GM20000 (cell line): ENCODE results near the gene EIF2B2.

Experiments
- DNase-seq: peaks from one replicate; pipeline ENCODE4 v3.0.0; 2012; ENCODE audit warnings: low spot score
- TF ChIP-seq, protein P1 (sequence below): IDR thresholded peaks from 2 replicates; pipeline ENCODE4 v1.5.1; 2012; ENCODE audit warnings: mild to moderate bottlenecking, control low read depth; ENCODE audit errors: extremely low read depth, missing control alignments

The EIF2B2 gene

DNA sequence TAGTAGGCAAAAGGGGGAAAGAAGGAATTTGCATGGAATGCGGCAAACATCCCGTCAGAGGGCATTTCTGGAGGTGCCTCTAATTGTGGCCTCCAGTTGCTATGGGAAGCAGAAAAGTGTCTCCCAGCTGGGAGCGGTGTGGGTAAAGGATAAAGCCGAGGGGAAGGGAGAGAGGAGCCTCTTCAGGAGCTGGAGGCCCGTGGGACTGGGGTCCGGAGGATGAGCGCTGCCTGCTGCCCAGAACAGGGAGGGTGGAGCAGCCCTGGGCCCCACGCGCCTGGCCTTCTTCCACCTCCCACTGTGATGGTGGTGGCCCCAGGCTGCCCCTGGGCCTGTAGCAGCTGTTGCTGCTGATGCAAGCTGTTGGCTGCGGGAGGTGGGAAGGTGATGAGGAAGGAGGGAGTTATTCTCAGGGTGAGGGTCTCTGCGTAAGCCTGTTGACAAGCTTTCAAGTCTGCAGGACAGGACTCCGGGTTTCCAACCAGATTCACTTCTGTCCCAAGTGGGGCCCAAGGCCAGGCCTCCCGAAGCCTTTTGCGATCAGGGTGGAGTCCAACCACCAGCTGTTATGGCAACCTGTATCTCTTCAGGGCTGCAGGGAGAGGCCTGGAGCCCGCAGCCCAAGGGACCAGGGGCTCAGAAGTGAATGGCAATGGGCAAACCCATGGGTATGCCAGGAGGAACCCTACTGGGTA lies 28.2 kb upstream of the EIF2B2 start:
- no peak for DNase-seq
- TF ChIP-seq, protein P1, sequence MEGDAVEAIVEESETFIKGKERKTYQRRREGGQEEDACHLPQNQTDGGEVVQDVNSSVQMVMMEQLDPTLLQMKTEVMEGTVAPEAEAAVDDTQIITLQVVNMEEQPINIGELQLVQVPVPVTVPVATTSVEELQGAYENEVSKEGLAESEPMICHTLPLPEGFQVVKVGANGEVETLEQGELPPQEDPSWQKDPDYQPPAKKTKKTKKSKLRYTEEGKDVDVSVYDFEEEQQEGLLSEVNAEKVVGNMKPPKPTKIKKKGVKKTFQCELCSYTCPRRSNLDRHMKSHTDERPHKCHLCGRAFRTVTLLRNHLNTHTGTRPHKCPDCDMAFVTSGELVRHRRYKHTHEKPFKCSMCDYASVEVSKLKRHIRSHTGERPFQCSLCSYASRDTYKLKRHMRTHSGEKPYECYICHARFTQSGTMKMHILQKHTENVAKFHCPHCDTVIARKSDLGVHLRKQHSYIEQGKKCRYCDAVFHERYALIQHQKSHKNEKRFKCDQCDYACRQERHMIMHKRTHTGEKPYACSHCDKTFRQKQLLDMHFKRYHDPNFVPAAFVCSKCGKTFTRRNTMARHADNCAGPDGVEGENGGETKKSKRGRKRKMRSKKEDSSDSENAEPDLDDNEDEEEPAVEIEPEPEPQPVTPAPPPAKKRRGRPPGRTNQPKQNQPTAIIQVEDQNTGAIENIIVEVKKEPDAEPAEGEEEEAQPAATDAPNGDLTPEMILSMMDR = no peak

DNA sequence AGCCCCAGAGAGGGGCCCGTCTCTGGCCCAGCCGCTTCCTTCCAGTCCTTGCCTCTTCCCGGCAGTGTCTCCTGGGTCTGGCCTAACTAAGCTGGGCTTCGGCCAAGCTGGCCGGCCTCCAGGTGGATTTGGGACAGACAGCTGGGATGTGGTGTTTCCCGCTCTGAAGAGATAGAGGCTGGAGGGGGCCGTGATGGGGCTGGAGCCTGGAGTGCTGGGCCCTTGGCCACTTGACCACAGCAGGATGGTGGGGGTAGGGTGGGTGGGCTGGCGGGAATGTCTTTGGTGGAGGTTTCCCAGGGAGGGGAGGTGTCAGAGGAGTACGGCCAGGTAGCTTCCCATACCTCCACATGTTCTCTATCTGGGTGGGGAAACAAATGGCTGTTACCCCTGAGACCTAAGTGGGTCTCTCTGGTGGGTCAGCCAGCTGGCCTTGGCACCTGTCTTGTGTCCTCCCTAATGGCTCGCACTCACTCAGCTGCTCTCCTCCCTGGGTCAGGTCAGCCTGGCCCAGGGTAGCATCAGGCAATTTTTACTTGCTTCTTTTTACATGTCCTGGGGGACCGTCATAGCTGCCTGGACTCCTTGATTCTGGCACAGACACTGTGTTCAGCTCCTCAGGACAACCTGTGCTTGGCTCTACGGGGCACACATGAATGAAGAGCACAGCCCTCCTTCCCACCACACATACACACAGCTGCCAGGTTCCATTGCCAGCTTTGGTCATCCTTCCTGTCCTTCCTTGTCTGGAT lies 27.5 kb upstream of the EIF2B2 start:
- TF ChIP-seq, protein P1 = no peak
- DNase-seq = no peak

DNA sequence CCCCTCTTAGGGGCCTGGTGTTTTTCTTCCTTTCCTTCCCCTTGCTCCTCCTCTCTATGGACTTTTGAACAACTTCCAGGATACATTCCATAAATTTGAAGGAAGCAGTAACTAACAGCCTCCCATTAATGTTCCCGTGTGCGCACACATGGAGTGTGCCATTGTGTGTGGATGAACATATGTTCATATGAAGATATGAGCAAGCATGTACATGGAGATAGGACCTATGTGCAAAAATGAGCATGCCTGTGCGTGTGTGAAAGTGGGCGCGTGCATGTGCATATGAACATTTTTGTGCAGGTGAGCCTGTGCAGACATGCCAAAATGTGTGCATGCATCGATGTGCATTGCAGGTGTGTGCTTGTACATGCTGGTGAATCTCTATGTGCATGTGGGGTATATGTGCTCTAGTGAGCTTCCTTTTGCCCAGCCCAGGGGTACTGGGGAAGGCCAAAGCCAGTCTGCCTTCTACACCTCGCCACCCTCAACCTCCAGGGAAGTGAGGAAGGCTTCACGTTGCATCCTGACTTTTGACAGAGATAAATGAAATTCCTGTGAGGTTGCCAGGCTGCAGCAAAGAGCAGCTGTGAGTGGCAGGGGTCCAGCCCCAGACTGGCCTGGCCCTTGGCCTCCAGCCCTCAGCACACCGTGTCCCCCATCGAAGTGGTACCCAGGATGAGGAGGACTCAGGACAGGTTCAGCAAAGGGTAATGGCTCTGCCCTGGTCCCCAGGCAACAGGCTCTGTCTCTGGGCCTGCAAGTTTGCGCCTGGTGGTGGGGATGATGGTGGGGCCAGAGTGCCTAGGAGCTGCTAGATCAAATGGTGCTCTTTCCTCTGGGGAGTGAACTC lies 26.2 kb upstream of the EIF2B2 start:
- TF ChIP-seq, protein P1 = no peak
- no peak for DNase-seq

DNA sequence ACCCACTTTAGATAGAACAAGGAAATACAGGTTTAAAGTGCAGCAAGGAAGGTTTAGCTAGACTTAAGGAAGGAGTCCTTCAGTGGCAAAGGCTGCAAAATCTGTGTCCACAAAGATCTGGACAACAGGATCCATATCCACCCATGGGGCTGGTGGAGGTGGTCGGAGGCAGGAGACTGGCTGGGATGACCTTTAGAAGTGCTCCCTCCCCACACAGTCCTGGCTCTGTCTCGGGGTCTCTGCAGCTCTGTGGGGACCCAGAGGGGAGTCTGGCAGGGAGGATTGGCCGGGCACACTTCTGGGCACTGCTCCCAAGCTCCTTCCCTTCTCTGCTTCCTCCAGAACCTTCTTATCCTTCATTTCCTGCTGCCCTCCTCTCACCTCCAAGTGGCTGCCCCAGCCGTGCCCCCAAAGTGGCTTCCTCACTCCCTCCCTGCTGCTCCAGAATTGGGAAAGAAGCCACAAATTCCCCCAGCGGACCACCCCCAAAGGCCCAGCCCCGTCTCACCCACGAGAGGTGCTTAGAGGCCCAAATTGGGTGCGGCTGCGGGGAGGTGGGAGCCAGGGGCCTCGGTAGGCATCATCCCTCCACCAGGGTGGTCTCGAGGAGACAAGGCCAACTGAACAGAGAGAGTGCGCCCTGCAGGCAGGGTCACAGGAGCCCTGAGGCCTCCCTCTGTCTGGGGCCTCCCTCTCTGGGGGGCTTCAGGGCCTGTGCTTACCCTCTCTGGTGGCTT lies 25.4 kb upstream of the EIF2B2 start:
- TF ChIP-seq, protein P1 = no peak
- no peak for DNase-seq

DNA sequence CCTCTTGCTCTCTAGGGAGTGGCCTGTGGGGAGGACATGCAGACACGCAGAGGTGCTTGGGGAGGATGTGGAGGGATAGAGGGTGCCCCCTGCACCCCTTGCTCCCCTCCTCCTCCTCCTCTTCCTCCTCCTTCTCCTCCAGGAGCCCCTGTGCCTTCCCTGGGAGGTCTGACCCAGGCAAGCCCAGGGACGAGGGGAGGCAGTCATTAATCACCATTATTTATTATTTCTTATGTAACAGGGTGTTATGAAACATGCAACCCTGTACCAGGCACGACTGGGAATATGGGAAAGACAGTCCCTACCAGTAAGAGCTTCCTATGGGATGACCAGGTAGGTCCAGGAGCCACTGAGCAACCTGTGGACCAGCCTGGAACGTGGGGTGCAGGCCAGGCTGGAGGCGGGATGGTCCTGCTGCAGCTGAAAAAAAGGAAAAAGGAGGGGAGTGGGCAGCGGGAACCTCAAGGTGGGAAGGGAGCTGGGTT lies 24.8 kb upstream of the EIF2B2 start:
- TF ChIP-seq, protein P1 = no peak
- DNase-seq = no peak

DNA sequence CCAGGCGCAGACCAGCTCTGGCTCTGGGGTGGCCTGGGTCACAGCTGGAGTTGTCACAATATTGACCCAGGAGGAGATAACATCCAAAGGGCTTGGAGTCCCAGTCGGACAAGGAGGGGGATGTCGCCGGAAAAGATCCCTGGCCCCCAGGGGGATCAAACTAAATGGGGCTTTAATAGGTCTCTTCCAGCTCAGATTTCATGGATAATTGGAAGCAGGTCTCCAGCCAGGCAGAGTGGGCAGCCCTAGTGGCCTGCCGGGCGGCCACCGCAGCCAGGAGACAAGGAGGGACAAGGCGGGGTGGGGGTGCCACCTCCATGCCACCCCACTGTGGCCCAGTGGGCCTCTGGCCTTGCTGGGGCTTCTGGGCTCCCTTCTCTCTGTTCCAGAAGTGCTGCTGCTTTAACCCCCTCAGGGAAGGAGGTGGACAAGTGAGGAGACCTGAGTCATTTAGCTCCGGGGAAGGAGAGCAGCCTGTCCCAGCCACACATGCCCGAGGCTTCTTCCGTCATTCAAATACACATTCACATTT lies 24.2 kb upstream of the EIF2B2 start:
- TF ChIP-seq, protein P1 = no peak
- DNase-seq = no peak
